ENCODE results near the gene MYCBP2.
A peak's percentile ranks its signal among the peaks of the same experiment; 100 is the strongest.

Gene MYCBP2

DNA sequence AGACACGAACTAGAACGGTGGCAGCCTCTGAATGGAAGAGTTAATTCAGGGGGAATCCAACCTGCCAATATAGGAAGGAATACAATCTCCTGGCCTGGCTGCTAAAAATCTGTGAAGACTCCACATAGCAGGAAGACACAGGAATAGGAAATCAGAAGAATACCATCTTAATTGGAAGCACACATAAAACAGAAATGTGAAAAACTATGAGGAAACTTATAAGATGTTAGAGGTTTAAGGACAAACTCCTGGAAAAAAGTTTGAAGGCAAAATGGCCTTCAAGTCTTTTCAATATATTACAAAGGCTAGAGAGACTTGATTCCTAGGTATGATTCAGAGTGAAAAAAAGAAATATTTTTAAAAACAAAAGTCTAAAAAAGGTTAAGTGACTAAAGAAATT is 221.8 kb downstream of the MYCBP2 start:
- no peak for DNase-seq (ENCODE audit: low read depth in 2 of 2)

- no peak for DNase-seq (ENCODE audit: low read depth in 2 of 2)
Measured at GRCh38 chr13:77099415-77099814, 227.5 kb downstream of the MYCBP2 start.

GRCh38 chr13:77095288-77095687 is 231.6 kb downstream of the MYCBP2 start:
- no peak for DNase-seq (ENCODE audit: low read depth in 2 of 2)

- no peak for DNase-seq (ENCODE audit: low read depth in 2 of 2)
Measured at GRCh38 chr13:77094773-77095172, 232.1 kb downstream of the MYCBP2 start.

- no peak for DNase-seq (ENCODE audit: low read depth in 2 of 2)
Measured at GRCh38 chr13:77093735-77094134, 233.2 kb downstream of the MYCBP2 start.

DNA sequence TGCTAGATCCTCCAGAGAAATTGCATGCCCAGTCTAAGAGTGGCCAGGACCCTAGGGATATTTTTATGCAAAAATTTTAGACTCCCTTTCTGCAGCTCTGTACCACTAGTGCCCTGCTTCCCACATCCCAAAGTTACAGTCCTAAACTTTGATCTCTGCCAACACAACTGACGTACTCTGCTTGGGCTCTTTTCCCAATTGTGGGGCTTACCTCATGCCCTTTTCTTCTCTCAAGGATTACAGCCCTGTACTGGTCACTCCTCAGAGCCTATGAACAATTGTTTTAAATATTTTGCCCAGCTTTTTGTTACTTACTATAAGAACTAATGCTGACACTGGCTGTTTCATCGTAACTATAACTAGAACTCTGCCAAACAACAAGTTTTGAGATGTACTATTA is 242.1 kb downstream of the MYCBP2 start:
- DNase-seq (ENCODE audit: low read depth in 2 of 2), result no peak

- no peak for DNase-seq (ENCODE audit: low read depth in 2 of 2)
Measured at GRCh38 chr13:77079902-77080413, 246.9 kb downstream of the MYCBP2 start.

- no peak for DNase-seq (ENCODE audit: low read depth in 2 of 2)
Measured at GRCh38 chr13:77067519-77067918, 259.4 kb downstream of the MYCBP2 start.

- no peak for DNase-seq (ENCODE audit: low read depth in 2 of 2)
Measured at GRCh38 chr13:77065461-77066147, 261.3 kb downstream of the MYCBP2 start.

- no peak for DNase-seq (ENCODE audit: low read depth in 2 of 2)
Measured at GRCh38 chr13:77062097-77062496, 264.8 kb downstream of the MYCBP2 start.

GRCh38 chr13:77061362-77061761 is 265.5 kb downstream of the MYCBP2 start:
- no peak for DNase-seq (ENCODE audit: low read depth in 2 of 2)

DNA sequence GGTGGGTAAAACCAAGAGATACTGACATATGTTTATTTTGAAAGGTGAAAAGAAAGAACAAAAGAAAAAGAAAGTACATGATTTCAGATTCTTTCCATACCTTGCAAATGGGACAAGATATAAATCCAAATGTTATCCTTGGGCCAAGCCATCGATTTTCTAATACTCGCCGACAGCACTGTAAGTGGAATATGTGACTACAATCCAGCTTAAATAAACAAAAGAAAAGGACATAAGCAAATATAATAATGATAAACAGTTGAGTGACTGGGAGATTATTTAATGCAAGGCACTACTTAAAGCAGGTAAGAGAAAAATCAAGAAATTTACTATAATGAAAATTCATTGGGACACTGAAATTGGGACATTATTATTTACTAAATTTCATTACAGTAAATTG is 270.0 kb downstream of the MYCBP2 start:
- no peak for DNase-seq (ENCODE audit: low read depth in 2 of 2)

GRCh38 chr13:77056382-77056781 is 270.5 kb downstream of the MYCBP2 start:
- DNase-seq (ENCODE audit: low read depth in 2 of 2), result no peak

- no peak for DNase-seq (ENCODE audit: low read depth in 2 of 2)
Measured at GRCh38 chr13:77055158-77055557, 271.7 kb downstream of the MYCBP2 start.

DNA sequence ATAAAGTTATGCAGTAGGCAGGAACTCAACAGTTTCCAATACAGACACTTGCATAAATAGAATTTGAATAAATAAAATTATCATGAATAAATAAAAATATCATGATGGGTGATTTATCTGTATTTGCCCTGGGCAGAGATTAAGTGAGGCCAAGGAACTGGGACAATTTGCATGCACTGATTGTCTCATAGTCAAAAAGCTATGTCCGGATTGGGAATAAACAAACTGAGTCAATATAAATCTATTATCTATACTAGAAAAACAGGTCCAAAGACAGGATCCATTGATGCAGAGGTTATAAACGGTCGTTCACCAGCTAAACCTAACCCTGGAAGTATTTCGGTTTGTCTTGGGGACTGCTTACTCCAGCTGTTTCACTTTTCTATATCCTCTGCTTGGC is 273.7 kb downstream of the MYCBP2 start:
- DNase-seq (ENCODE audit: low read depth in 2 of 2), result no peak

- DNase-seq (ENCODE audit: low read depth in 2 of 2), result no peak
Measured at GRCh38 chr13:77048681-77049080, 278.2 kb downstream of the MYCBP2 start.

- DNase-seq (ENCODE audit: low read depth in 2 of 2), result no peak
Measured at GRCh38 chr13:77047649-77048343, 279.1 kb downstream of the MYCBP2 start.

- no peak for DNase-seq (ENCODE audit: low read depth in 2 of 2)
Measured at GRCh38 chr13:77042566-77043177, 284.2 kb downstream of the MYCBP2 start.

DNA sequence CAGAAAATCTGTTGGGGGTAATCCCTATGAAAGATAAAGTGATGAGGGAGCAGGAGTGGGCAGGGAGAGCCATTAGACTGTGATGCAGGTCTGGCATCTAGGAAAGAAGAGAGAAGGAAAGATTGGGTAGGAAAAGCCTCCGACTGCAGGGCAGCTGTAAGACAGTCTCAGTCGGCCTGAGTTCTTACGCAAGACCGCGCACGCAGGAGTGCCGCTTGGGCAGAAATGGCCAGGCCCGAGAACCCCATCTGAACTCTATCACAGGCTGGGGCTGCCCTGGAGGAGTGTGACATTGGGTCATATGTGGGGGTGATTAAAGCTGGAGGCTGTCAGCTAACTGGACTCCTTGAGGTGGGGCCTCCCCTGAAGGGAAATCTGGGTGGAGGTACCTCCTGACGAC is 286.1 kb downstream of the MYCBP2 start:
- no peak for DNase-seq (ENCODE audit: low read depth in 2 of 2)

DNA sequence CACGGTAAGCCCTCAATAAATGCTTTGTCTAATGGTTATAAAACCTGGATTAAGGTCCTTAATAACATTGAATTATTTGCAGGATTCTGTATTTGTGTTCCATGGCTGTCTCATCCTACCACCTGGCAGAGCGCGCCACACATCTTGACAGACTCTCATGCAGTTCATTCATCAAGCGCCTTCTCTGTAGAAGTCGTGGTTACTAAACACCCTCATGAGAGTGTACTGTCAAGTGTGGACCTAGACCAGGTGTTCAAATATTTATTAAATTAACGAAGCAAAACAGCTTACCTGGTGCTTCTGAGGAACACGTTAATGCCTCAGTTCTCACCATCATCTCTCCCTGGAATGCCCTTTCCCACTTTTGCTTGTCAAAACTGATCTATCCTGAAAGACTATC is 286.8 kb downstream of the MYCBP2 start:
- no peak for DNase-seq (ENCODE audit: low read depth in 2 of 2)

DNA sequence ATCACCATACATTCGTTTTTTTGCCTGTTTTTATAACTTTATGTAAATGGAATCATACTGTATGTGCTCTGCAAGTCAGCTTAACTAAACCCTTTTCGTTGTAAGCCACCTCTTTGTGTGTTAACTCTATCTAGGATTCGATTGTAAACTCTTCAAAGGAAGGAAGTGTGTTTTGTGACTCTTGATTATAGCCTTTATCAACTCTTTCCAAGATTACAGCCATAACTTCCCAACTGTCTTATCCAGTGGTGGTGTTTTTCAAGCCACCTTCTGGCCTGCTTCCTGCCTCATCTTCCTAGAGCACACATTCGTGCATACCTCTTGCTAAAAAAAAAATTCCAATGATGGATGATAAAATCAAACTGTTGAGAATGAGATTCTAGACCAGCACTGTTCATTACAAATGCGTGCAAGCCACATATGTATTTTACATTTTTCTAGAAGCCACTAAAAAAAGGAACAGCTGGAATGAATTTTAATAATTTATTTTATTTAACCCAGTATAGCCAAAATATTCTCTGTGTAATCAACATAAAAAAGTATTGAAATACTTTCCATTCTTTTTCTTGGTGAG is 287.9 kb downstream of the MYCBP2 start:
- DNase-seq (ENCODE audit: low read depth in 2 of 2), result peak in 1 of 2 experiments; percentile 40

- no peak for DNase-seq (ENCODE audit: low read depth in 2 of 2)
Measured at GRCh38 chr13:77036279-77036678, 290.6 kb downstream of the MYCBP2 start.

DNA sequence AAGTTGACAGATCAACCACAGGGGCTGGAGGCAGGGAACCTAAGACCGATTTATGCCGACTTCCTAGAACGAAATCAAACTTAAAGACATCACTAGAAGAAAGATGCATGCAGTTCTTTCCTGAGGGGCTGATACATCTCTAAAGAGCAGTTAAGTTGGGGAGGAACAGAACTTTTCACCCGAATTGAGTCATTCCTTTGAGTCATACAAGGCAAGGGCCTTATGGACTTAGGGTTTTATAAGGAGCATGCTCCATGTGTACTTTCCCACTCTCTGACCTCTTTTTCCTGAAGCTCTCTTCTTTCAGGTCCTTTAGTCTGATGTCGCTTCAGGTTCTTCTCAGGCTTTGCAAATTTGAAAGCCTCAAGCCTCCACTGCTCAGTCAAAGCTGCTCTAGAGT is 292.0 kb downstream of the MYCBP2 start:
- no peak for DNase-seq (ENCODE audit: low read depth in 2 of 2)
